ENCODE measurements around the gene ZNF714. TPM values are rescaled to one million over a fixed set of nuclear protein-coding genes. Genes with fewer than 3 reads are reported as not detected.
"Not testable (repeated sequence)": the region's sequence is repeated elsewhere in the genome, so short reads cannot be mapped to it uniquely, and the experiment has no call there.

ZNF714 gene
- total RNA-seq, 1 donor from 2014 or later = 2.6 TPM

DNA sequence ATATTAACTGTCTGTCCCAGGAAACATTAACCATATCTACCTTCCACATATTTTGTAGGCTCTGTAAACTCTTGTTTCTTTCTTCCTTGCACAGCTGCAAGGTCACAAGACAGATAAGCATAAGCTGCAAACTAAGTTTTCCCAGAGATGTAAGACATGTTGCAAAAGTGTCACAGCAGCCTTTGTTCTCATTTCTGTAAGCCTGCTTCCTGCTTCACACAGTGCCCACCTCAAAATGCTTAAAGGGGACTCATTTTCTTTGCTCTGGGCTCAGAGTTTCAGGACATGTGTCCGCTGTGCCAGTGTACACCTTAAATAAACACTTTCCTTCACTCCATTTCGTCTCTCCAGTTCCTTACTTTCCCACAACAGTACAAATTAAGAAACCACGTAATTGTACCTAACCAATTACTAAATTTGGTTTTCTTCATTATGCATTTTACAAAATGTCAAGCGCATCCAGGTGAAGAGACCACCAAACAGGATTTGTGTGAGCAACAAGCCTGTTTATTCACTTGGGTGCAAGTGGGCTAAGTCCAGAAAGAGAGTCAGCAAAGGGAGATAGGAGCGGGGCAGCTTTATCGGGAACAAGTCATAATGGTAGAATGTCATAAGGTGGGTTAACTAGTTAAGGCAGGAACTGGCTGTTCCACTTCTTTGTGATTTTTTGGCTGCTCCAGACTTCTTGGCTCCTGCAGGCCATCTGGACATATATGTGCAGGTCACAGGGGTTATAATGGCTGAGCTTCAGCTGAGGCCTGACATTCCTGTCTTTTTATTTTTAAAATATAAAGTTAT lies 47.1 kb downstream of the ZNF714 start:
- H3K27ac ChIP-seq (ENCODE audit: low read depth, low read length) = no peak overlapping the region
- no peaks in the 10 kb centered on the region for H3K36me3 ChIP-seq (ENCODE audit: control insufficient read depth in 3 of 3, insufficient read depth in 3 of 3, low read length in 3 of 3)
- no peak overlapping the region for H3K9ac ChIP-seq (ENCODE audit: low read depth in 1 of 3, low read length in 3 of 3)
- H3K27me3 ChIP-seq (ENCODE audit: control insufficient read depth in 3 of 3, insufficient read depth in 3 of 3, low read length in 3 of 3) = peaks cover 0 to 2% (median 0%) of the 10 kb centered on the region in 3 donors
- no peaks in the 10 kb centered on the region for H3K9me3 ChIP-seq (ENCODE audit: control insufficient read depth in 3 of 3, low read length in 3 of 3)
- H3K4me1 ChIP-seq (ENCODE audit: control insufficient read depth in 3 of 3, insufficient read depth in 3 of 3, low read length in 3 of 3) = no peaks in the 10 kb centered on the region
- no peak overlapping the region for H3K4me3 ChIP-seq (ENCODE audit: low read length in 3 of 3)

DNA sequence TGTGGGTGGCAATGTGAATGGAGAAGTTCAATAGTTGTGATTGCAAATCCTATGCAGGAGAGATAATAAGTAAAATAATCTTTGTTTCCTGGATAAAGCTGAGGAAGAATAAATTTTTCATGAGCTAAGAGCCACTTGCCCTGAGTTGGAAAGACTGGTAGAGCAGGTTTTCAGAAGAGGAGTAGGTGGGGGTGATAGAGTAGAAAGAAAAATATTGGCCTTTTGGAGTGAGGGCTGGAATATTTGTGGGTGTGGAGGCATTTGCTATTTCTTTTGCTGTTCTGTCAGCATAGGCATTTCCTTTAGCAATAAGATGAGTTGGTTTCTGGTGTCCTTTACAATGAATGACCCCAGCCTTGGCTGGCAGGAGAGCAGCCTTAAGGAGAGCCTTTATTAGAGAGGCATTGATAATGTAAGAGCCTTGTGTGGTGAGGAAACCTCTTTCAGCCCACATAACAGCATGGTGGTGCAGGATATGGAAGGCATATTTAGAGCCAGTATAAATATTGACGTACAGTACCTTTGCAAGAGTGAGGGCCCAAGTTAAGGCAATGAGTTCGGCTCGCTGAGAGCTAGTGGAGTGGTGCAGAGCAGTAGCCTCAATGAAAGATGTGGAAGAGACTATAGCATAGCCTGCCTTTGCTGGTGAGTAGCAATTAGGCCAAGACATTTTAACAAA lies 48.2 kb downstream of the ZNF714 start:
- peaks cover 0 to 2% (median 0%) of the 10 kb centered on the region in 3 donors for H3K27me3 ChIP-seq (ENCODE audit: control insufficient read depth in 3 of 3, insufficient read depth in 3 of 3, low read length in 3 of 3)
- no peak overlapping the region for H3K27ac ChIP-seq (ENCODE audit: low read depth, low read length)
- no peaks in the 10 kb centered on the region for H3K9me3 ChIP-seq (ENCODE audit: control insufficient read depth in 3 of 3, low read length in 3 of 3)
- H3K36me3 ChIP-seq (ENCODE audit: control insufficient read depth in 3 of 3, insufficient read depth in 3 of 3, low read length in 3 of 3) = no peaks in the 10 kb centered on the region
- no peaks in the 10 kb centered on the region for H3K4me1 ChIP-seq (ENCODE audit: control insufficient read depth in 3 of 3, insufficient read depth in 3 of 3, low read length in 3 of 3)
- H3K9ac ChIP-seq (ENCODE audit: low read depth in 1 of 3, low read length in 3 of 3) = no peak overlapping the region
- H3K4me3 ChIP-seq (ENCODE audit: low read length in 3 of 3) = no peak overlapping the region

DNA sequence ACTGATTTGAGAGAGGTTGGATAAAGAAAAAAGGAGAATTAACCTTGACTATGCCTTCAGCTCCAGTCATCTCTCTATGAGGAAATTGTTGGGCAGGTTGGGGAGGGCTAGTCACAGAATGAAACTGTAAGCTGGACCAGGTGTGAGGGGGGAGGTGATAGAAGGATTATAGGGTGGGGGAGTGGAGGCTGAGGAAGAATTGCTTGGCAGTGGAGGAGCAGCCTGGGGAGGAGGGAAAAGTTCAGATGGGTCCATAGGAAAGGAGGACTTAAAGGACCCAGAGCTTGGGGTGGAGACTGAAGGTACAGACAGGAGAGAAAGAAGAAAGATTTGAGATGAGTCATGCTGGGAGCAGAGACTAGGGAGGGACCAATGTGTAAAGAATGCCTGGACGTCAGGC lies 51.6 kb downstream of the ZNF714 start:
- peaks cover 0 to 2% (median 0%) of the 10 kb centered on the region in 3 donors for H3K27me3 ChIP-seq (ENCODE audit: control insufficient read depth in 3 of 3, insufficient read depth in 3 of 3, low read length in 3 of 3)
- H3K4me1 ChIP-seq (ENCODE audit: control insufficient read depth in 3 of 3, insufficient read depth in 3 of 3, low read length in 3 of 3) = no peaks in the 10 kb centered on the region
- H3K4me3 ChIP-seq (ENCODE audit: low read length in 3 of 3) = no peak overlapping the region
- no peak overlapping the region for H3K9ac ChIP-seq (ENCODE audit: low read depth in 1 of 3, low read length in 3 of 3)
- H3K9me3 ChIP-seq (ENCODE audit: control insufficient read depth in 3 of 3, low read length in 3 of 3) = no peaks in the 10 kb centered on the region
- H3K27ac ChIP-seq (ENCODE audit: low read depth, low read length) = no peak overlapping the region
- H3K36me3 ChIP-seq (ENCODE audit: control insufficient read depth in 3 of 3, insufficient read depth in 3 of 3, low read length in 3 of 3) = no peaks in the 10 kb centered on the region

DNA sequence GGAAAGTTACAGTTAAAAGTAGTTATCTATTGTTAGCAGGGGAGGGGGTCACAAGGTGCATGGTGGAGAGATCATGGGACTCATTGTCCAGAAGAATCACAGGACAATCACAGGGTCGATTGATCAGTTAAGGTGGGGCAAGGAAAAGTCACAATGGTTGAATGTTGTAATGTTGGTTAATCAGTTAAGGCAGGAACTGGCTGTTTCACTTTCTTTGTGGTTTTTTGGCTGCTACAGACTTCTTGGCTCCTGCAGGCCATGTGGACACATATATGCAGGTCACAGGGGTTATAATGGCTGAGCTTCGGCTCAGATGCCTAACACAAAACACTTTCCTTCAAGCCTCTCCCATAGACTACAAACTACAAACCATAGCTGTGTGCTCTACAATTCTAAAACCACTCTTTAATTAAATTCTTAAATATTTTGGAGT lies 52.9 kb downstream of the ZNF714 start:
- Histone ChIP-seq H3K9ac (ENCODE audit: low read depth in 1 of 3, low read length in 3 of 3) (no peak overlapping the region), H3K4me3 (ENCODE audit: low read length in 3 of 3) (no peak overlapping the region), H3K4me1 (ENCODE audit: control insufficient read depth in 3 of 3, insufficient read depth in 3 of 3, low read length in 3 of 3) (no peaks in the 10 kb centered on the region), H3K27ac (ENCODE audit: low read depth, low read length) (no peak overlapping the region), H3K9me3 (ENCODE audit: control insufficient read depth in 3 of 3, low read length in 3 of 3) (no peaks in the 10 kb centered on the region), H3K27me3 (ENCODE audit: control insufficient read depth in 3 of 3, insufficient read depth in 3 of 3, low read length in 3 of 3) (peaks cover 0 to 2% (median 0%) of the 10 kb centered on the region in 3 donors), H3K36me3 (ENCODE audit: control insufficient read depth in 3 of 3, insufficient read depth in 3 of 3, low read length in 3 of 3) (no peaks in the 10 kb centered on the region)

DNA sequence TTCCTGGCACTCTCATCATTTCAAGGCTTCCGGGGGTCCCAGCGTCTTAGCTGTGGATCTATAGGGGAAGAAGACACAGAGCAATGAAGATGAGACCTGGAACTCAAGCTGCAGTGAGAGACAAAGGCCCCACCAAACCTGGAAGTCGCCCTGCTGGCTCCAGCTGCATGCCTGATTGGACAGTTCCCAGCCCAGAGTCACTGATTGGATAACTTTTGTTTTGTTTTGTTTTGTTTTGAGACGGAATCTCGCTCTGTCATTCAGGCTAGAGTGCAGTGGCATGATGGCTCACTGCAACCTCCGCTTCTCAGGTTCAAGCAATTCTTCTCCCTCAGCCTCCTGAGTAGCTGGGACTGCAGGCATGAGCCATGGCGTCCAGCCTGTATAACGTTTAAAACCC lies 53.4 kb downstream of the ZNF714 start:
- Histone ChIP-seq H3K4me1 (ENCODE audit: control insufficient read depth in 3 of 3, insufficient read depth in 3 of 3, low read length in 3 of 3) (no peaks in the 10 kb centered on the region), H3K27me3 (ENCODE audit: control insufficient read depth in 3 of 3, insufficient read depth in 3 of 3, low read length in 3 of 3) (peaks cover 0 to 2% (median 0%) of the 10 kb centered on the region in 3 donors), H3K27ac (ENCODE audit: low read depth, low read length) (no peak overlapping the region), H3K9ac (ENCODE audit: low read depth in 1 of 3, low read length in 3 of 3) (no peak overlapping the region), H3K9me3 (ENCODE audit: control insufficient read depth in 3 of 3, low read length in 3 of 3) (no peaks in the 10 kb centered on the region), H3K4me3 (ENCODE audit: low read length in 3 of 3) (no peak overlapping the region), H3K36me3 (ENCODE audit: control insufficient read depth in 3 of 3, insufficient read depth in 3 of 3, low read length in 3 of 3) (no peaks in the 10 kb centered on the region)

DNA sequence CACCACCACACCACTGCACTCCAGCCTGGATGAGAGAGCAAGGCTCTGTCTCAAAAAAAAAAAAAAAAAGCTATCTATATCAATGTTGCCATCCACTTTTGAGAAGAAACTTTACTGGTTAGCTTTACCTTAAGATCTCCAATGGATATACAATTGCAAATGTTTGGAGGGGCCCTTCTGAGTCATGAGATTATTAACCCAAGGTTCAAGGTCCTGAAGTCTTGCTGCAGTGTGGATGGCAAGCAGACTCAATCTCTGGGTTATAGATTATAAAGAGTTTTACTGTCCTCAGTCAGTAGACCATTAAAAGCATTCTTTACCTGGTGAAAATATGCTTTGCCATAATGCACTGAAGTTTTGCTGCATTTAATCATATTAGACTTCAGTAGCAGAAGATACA lies 56.1 kb downstream of the ZNF714 start:
- H3K4me3 ChIP-seq (ENCODE audit: low read length in 3 of 3) = no peak overlapping the region
- no peak overlapping the region for H3K9ac ChIP-seq (ENCODE audit: low read depth in 1 of 3, low read length in 3 of 3)
- no peaks in the 10 kb centered on the region for H3K36me3 ChIP-seq (ENCODE audit: control insufficient read depth in 3 of 3, insufficient read depth in 3 of 3, low read length in 3 of 3)
- peaks cover 0 to 5% (median 2%) of the 10 kb centered on the region in 3 donors for H3K4me1 ChIP-seq (ENCODE audit: control insufficient read depth in 3 of 3, insufficient read depth in 3 of 3, low read length in 3 of 3)
- H3K27ac ChIP-seq (ENCODE audit: low read depth, low read length) = no peak overlapping the region
- peaks cover 0 to under 1% (median 0%) of the 10 kb centered on the region in 3 donors for H3K27me3 ChIP-seq (ENCODE audit: control insufficient read depth in 3 of 3, insufficient read depth in 3 of 3, low read length in 3 of 3)
- H3K9me3 ChIP-seq (ENCODE audit: control insufficient read depth in 3 of 3, low read length in 3 of 3) = no peaks in the 10 kb centered on the region

DNA sequence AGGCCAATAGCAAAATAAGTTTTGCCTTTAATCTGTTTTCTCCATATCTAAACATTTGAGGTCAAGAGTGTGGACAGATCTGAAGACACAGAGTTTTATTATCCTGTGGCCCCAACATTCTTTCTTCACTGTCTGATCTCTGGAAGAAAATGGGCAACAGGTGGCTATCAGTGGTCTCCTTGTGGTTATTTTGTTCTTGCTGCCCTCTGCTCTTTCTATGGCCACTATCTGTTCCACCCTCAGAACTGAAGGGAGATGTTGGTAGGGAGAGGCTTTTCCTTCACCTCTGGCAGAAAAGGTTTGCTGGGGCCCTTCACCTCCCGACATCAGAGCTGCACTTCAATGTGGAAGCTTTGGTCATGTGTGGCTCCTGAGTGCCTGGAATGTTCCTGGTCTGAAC lies 59.0 kb downstream of the ZNF714 start:
- not testable (repeated sequence) for H3K4me3 ChIP-seq (ENCODE audit: low read length in 3 of 3); H3K9me3 ChIP-seq (ENCODE audit: control insufficient read depth in 3 of 3, low read length in 3 of 3); H3K9ac ChIP-seq (ENCODE audit: low read depth in 1 of 3, low read length in 3 of 3); H3K27me3 ChIP-seq (ENCODE audit: control insufficient read depth in 3 of 3, insufficient read depth in 3 of 3, low read length in 3 of 3); H3K27ac ChIP-seq (ENCODE audit: low read depth, low read length); H3K4me1 ChIP-seq (ENCODE audit: control insufficient read depth in 3 of 3, insufficient read depth in 3 of 3, low read length in 3 of 3)
- H3K36me3 ChIP-seq (ENCODE audit: control insufficient read depth in 3 of 3, insufficient read depth in 3 of 3, low read length in 3 of 3) = peaks cover 0 to 18% (median 11%) of the 10 kb centered on the region in 3 donors

DNA sequence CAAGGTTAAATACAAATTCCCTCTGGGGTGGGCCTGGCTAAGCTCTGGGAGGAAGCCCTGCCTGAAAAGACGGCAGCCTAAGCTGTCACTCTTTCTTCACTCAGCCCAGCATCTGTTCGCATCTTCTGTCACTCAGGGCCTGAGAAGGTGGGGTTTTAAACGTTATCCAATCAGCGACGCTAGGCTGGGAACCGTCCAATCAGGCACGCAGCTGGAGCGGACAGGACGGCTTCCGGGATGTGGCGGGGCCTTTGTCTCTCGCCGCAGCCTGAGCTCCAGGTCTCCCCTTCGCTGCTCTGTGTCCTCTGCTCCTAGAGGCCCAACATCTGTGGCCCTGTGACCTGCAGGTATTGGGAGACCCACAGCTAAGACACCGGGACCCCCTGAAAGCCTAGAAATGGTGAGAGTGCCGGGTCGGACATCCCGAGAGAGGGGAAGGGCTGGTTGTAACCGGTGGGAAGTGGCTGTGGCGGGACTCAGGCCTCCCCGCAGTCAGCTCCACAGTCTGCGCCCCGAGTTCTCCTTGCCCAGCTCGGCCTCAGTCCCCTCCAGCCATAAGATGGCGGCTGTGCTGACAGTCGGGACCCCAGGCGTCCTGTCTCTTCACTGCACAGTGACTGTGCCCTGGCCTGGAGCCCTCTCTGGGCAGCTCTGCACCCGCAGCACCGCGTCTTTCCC lies 59.9 kb downstream of the ZNF714 start, which contains the start of gene ZNF431:
TSS of gene ZNF431 (plus strand) at position 254 of the 678 bp plus-strand sequence. CDS start at position 398, 144 bp downstream.
- no peaks in the 10 kb centered on the region for H3K9me3 ChIP-seq (ENCODE audit: control insufficient read depth in 3 of 3, low read length in 3 of 3)
- peak within 1 kb of the TSS; percentile 83 to 95 (median 94) for H3K4me3 ChIP-seq (ENCODE audit: low read length in 3 of 3)
- H3K36me3 ChIP-seq (ENCODE audit: control insufficient read depth in 3 of 3, insufficient read depth in 3 of 3, low read length in 3 of 3) = peaks cover 0 to 23% (median 17%) of the 10 kb centered on the region in 3 donors
- H3K27me3 ChIP-seq (ENCODE audit: control insufficient read depth in 3 of 3, insufficient read depth in 3 of 3, low read length in 3 of 3) = no peaks in the 10 kb centered on the region
- H3K4me1 ChIP-seq (ENCODE audit: control insufficient read depth in 3 of 3, insufficient read depth in 3 of 3, low read length in 3 of 3) = peaks cover 0 to 5% (median 2%) of the 10 kb centered on the region in 3 donors
- H3K9ac ChIP-seq (ENCODE audit: low read depth in 1 of 3, low read length in 3 of 3) = peak within 1 kb of the TSS; percentile 90 to 96 (median 91)
- peak within 1 kb of the TSS; percentile 72 for H3K27ac ChIP-seq (ENCODE audit: low read depth, low read length)

DNA sequence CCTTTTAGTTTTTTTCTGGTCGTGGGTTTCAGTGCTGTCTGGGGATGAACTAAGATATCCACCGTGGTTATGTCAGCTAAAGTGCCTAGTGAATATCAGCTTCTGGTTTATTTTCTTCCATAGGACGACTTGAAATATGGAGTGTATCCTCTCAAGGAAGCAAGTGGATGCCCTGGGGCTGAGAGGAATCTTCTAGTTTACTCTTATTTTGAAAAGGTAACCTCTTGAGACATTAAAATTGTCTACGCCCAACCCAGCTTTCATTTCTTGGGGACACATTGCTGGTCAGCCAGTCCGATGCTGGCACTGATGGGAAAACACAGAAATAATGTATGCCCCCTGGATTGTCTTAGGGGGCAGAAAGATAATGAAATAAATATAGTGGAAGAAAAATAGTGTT lies 61.4 kb downstream of the ZNF714 start:
- Histone ChIP-seq H3K4me3 (ENCODE audit: low read length in 3 of 3) (no peak overlapping the region), H3K27me3 (ENCODE audit: control insufficient read depth in 3 of 3, insufficient read depth in 3 of 3, low read length in 3 of 3) (no peaks in the 10 kb centered on the region), H3K27ac (ENCODE audit: low read depth, low read length) (no peak overlapping the region), H3K36me3 (ENCODE audit: control insufficient read depth in 3 of 3, insufficient read depth in 3 of 3, low read length in 3 of 3) (peaks cover 0 to 24% (median 20%) of the 10 kb centered on the region in 3 donors), H3K4me1 (ENCODE audit: control insufficient read depth in 3 of 3, insufficient read depth in 3 of 3, low read length in 3 of 3) (peaks cover 0 to 5% (median 2%) of the 10 kb centered on the region in 3 donors), H3K9me3 (ENCODE audit: control insufficient read depth in 3 of 3, low read length in 3 of 3) (no peaks in the 10 kb centered on the region), H3K9ac (ENCODE audit: low read depth in 1 of 3, low read length in 3 of 3) (no peak overlapping the region)
